Measurements from ENCODE around the gene KIAA1614.

KIAA1614 gene

DNA sequence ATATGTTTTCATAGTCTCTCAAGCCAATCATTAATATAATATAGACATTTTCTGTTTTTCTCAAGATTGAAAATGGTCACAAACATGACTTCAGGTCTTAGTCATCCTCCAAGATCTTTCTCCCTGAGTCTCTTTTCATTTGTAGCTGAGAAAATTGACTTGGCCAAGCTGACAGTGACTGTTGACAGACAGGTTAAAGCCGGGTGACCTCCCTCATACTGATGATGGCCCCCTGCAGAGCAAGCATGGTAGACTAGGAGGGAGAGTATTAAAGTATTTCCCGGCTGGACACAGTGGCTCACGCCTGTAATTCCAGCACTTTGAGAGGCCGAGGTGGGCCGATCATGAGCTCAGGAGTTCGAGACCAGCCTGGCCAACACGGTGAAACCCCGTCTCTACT is 6.8 kb upstream of the KIAA1614 start:
- Histone ChIP-seq H3K4me3 (ENCODE audit: low read depth, low read length) (no peak overlapping the region), H3K9me3 (ENCODE audit: severe bottlenecking) (no peaks in the 10 kb centered on the region), H3K27me3 (ENCODE audit: insufficient read depth, low read depth, severe bottlenecking) (no peaks in the 10 kb centered on the region), H3K36me3 (no peaks in the 10 kb centered on the region), H3K27ac (no peak overlapping the region)
- DNase-seq: no peak
- TF ChIP-seq, protein P1, sequence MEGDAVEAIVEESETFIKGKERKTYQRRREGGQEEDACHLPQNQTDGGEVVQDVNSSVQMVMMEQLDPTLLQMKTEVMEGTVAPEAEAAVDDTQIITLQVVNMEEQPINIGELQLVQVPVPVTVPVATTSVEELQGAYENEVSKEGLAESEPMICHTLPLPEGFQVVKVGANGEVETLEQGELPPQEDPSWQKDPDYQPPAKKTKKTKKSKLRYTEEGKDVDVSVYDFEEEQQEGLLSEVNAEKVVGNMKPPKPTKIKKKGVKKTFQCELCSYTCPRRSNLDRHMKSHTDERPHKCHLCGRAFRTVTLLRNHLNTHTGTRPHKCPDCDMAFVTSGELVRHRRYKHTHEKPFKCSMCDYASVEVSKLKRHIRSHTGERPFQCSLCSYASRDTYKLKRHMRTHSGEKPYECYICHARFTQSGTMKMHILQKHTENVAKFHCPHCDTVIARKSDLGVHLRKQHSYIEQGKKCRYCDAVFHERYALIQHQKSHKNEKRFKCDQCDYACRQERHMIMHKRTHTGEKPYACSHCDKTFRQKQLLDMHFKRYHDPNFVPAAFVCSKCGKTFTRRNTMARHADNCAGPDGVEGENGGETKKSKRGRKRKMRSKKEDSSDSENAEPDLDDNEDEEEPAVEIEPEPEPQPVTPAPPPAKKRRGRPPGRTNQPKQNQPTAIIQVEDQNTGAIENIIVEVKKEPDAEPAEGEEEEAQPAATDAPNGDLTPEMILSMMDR (IDR thresholded peaks at IDR 0.05; ENCODE audit: low read depth, low read length): no peak

DNA sequence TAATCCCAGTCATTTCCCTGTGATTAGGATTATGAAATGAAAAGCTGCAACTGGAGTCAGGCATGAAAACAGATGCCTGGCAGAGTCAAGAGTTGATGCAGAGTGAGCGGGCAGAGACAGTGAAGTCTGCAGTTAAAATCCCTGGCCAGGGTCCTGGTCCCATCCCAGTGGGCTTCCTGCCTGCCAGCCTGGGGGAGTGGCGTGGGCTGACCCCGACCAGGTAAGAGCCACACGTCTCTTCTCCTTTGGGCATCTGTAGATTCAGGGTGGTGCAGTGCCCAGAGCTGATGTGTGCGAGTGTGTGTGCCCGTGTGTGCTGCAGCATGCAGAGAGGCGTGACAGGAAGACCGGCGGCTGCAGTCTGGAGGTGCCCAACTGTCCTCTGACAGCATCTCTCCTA is 6.2 kb upstream of the KIAA1614 start:
- TF ChIP-seq, protein P1 (IDR thresholded peaks at IDR 0.05; ENCODE audit: low read depth, low read length): no peak
- H3K36me3 ChIP-seq: no peaks in the 10 kb centered on the region
- no peak overlapping the region for H3K27ac ChIP-seq
- no peaks in the 10 kb centered on the region for H3K9me3 ChIP-seq (ENCODE audit: severe bottlenecking)
- H3K27me3 ChIP-seq (ENCODE audit: insufficient read depth, low read depth, severe bottlenecking): no peaks in the 10 kb centered on the region
- H3K4me3 ChIP-seq (ENCODE audit: low read depth, low read length): no peak overlapping the region
- no peak for DNase-seq

DNA sequence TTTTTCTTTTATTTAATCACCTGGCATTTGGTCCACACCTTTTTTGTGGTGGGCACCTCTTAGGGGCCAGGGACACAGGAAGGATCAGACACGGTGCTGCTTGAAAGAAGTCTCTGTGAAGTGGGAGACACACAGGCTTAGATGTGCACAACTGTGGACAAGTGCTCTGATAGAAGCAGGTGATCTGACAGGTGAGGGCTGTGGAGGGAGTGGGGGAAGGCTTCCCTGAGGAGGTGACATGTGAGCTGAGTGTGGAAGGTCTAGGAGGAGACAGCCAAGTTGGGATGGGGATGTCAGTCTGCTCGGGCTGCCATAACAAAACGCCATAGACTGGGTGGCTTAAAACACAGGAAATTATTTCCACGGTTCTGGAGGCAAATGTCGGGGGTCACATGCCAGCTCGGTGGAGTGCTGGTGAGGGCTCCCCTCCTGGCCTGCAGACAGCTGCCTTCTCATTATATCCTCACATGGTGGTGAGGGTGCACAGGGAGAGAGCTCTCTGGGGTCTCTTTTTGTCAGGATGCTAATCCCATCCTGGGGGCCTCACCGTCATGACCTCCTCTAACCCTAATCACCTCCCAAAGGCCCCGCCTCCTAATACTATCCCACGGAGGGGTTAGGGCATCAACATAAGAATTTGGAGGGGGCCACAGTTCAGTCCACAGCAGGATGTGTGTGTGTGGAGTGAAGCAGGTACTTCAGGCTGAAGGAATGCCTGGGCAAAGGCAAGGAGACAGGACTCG is 5.2 kb upstream of the KIAA1614 start:
- Histone ChIP-seq H3K27ac (no peak overlapping the region), H3K9me3 (ENCODE audit: severe bottlenecking) (no peaks in the 10 kb centered on the region), H3K36me3 (no peaks in the 10 kb centered on the region), H3K27me3 (ENCODE audit: insufficient read depth, low read depth, severe bottlenecking) (no peaks in the 10 kb centered on the region), H3K4me3 (ENCODE audit: low read depth, low read length) (no peak overlapping the region)
- DNase-seq: no peak
- TF ChIP-seq, protein P1 (IDR thresholded peaks at IDR 0.05; ENCODE audit: low read depth, low read length): no peak

DNA sequence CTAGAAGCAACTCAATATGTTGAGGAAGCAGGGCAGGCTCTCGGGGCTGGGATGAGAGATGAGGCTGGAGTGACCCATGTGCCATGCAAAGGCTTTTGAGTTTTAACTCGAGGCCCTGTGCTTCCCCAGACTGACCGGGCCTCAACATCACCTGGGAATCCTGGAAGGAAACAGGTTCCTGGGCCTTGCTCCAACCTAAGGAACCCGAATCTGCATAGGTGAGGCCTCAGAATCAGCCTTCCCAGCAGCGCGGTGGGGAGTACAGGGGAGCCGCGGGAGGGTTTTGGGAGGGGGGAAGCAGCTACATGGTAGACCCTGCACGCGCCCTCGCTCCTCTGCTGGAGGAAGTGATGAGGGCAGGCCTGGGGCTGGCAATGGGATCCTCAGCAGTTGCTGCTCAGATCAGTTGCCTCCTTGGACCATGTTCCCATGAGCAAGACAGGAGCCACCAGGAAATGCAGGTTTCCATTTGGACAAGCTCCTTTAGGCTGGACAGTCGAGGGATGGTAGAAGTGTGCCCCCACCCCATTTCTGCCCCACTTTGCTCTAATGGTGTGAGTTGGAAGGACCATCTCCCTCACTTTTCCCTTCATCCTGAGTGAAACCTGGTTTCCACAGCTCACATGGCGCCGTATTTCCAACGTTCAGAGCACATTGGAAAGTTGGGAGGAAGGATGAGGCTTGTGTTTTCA is 4.5 kb upstream of the KIAA1614 start:
- Histone ChIP-seq H3K36me3 (no peaks in the 10 kb centered on the region), H3K27me3 (ENCODE audit: insufficient read depth, low read depth, severe bottlenecking) (no peaks in the 10 kb centered on the region), H3K27ac (no peak overlapping the region), H3K9me3 (ENCODE audit: severe bottlenecking) (no peaks in the 10 kb centered on the region), H3K4me3 (ENCODE audit: low read depth, low read length) (no peak overlapping the region)
- TF ChIP-seq, protein P1 (IDR thresholded peaks at IDR 0.05; ENCODE audit: low read depth, low read length): no peak
- no peak for DNase-seq

DNA sequence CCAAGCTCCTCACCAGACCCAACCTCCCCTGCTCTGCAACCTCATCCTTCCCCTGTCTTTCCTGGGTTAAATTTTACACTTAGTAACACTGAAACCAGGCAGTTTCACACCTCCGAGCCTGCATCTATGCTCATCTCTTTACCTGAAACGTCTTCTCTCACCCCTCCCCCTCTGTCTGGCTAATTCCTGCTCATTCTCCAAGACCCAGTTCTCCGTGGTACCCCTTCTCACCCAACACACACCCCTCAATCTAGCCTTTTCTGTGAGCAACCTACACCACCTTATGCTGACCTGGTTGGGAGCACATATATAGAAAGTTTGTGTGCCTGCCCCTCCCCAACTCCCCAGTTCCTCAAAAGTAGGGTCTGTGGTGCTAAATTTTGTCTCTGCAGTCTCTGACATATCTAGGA is 3.7 kb upstream of the KIAA1614 start:
- no peak for DNase-seq
- TF ChIP-seq, protein P1 (IDR thresholded peaks at IDR 0.05; ENCODE audit: low read depth, low read length): no peak
- no peaks in the 10 kb centered on the region for H3K27me3 ChIP-seq (ENCODE audit: insufficient read depth, low read depth, severe bottlenecking)
- no peak overlapping the region for H3K4me3 ChIP-seq (ENCODE audit: low read depth, low read length)
- no peaks in the 10 kb centered on the region for H3K36me3 ChIP-seq
- H3K9me3 ChIP-seq (ENCODE audit: severe bottlenecking): no peaks in the 10 kb centered on the region
- H3K27ac ChIP-seq: no peak overlapping the region

Measured in WERI-Rb-1 (cell line).